MM.1S (cell line): ENCODE results near the gene SRC.

Experiments used
- DNase-seq: peaks from one replicate; pipeline ENCODE4 v3.0.0-alpha.2; 2015
- H2AFZ ChIP-seq: fragments of 300-600 bp; sonication (generic); 2 replicates; pipeline ENCODE4 v1.6.0; 2016; ENCODE audit warnings: antibody characterized with exemption, low read length
- H3F3A ChIP-seq: fragments of 300-600 bp; sonication (generic); 2 replicates; pipeline ENCODE4 v1.6.1; 2016; ENCODE audit warnings: mild to moderate bottlenecking, antibody characterized with exemption, low read length, moderate library complexity, mixed read lengths; ENCODE audit not compliant: insufficient read depth
- H3K27ac ChIP-seq: fragments of 300-600 bp; sonication (generic); 2 replicates; pipeline ENCODE4 v1.5.1; 2016; ENCODE audit warnings: mild to moderate bottlenecking, low read length
- H3K27me3 ChIP-seq: fragments of 300-600 bp; sonication (generic); replicated peaks from 2 replicates; pipeline ENCODE4 v1.6.0; 2016; ENCODE audit warnings: low read length; ENCODE audit not compliant: insufficient read depth
- H3K36me3 ChIP-seq: fragments of 300-600 bp; sonication (generic); replicated peaks from 2 replicates; pipeline ENCODE4 v1.6.1; 2016; ENCODE audit warnings: mild to moderate bottlenecking, low read length, mixed read lengths; ENCODE audit not compliant: insufficient read depth
- H3K4me1 ChIP-seq: fragments of 300-600 bp; sonication (generic); 2 replicates; pipeline ENCODE4 v1.6.1; 2016; ENCODE audit warnings: low read length, mixed read lengths
- H3K4me2 ChIP-seq: fragments of 300-600 bp; sonication (generic); 2 replicates; pipeline ENCODE4 v1.6.0; 2016; ENCODE audit warnings: low read depth, low read length
- H3K4me3 ChIP-seq: fragments of 300-600 bp; sonication (generic); 2 replicates; pipeline ENCODE4 v1.5.1; 2016; ENCODE audit warnings: low read length, mixed read lengths
- H3K79me2 ChIP-seq: fragments of 300-600 bp; sonication (generic); 2 replicates; pipeline ENCODE4 v1.6.1; 2016; ENCODE audit warnings: mixed run types, low read length, mixed read lengths
- H3K9ac ChIP-seq: fragments of 300-600 bp; sonication (generic); 2 replicates; pipeline ENCODE4 v1.6.1; 2016; ENCODE audit warnings: low read length, mixed read lengths
- H3K9me2 ChIP-seq: fragments of 300-600 bp; sonication (generic); replicated peaks from 2 replicates; pipeline ENCODE4 v1.6.1; 2016; ENCODE audit warnings: mild to moderate bottlenecking, low read length, mixed read lengths; ENCODE audit not compliant: insufficient read depth
- H3K9me3 ChIP-seq: fragments of 300-600 bp; sonication (generic); replicated peaks from 2 replicates; pipeline ENCODE4 v1.6.1; 2016; ENCODE audit warnings: mild to moderate bottlenecking, low read length, mixed read lengths; ENCODE audit not compliant: insufficient read depth
- H4K20me1 ChIP-seq: fragments of 300-600 bp; sonication (generic); 2 replicates; pipeline ENCODE4 v1.6.1; 2016; ENCODE audit warnings: mild to moderate bottlenecking, low read length, moderate library complexity, mixed read lengths; ENCODE audit not compliant: insufficient read depth
- EZH2 ChIP-seq: fragments of 300-600 bp; sonication (generic); optimal IDR thresholded peaks from 2 replicates; pipeline ENCODE3; 2017; ENCODE audit warnings: low read depth, mild to moderate bottlenecking, antibody characterized with exemption, low read length, mixed read lengths
- EZH2phosphoT487 ChIP-seq: fragments of 300-600 bp; sonication (generic); IDR thresholded peaks from 2 replicates; pipeline ENCODE4 v1.6.1; 2018; ENCODE audit warnings: antibody characterized with exemption, low read length
- TF ChIP-seq, protein P1 (sequence below): fragments of 300-600 bp; sonication (generic); IDR thresholded peaks from 2 replicates; pipeline ENCODE4 v1.5.1; 2016; ENCODE audit warnings: antibody characterized with exemption, low read length, mixed read lengths

Gene SRC

DNA sequence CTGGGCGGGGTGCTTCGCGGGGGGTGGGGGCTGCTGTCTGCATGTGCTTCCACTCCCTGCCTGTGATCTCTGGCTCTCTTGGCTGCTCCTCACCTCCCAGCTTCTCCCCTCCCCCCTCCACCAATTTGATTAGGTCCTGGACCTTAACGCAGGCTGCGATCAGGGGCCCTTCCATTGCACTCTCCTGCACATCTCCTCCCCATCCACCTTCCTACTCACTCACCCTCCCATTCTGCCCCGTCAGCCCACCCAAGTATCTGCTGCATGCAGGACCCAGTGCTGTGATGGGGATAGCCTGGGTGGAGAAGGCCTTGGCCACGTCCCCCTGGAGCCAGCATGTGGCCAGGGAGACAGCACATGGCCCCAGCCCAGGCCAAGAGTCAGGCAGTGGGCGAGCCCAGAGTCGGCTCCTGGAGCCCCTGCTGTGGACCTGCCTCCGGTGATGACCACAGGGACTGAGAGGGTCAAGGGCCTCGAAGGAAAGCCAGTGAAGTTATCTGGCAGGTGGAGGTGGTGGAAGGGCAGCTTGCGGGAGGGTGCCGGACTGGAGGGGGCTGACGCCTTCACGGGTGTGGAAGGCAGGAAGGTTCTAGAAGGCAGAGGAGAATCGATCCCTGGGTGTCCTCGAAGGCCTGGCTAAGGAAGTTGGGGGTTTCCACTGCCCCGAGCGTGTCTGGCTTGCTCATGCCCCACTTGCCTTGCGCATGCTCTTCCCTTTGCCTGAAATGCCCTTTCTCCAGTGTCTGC is 40.7 kb downstream of the SRC start:
- Histone ChIP-seq H3K9me2 (no peaks in the 10 kb centered on the region), H3K9ac (no peak overlapping the region), H3K27me3 (no peaks in the 10 kb centered on the region), H3F3A (no peaks in the 10 kb centered on the region), H3K4me2 (no peak overlapping the region), H4K20me1 (no peaks in the 10 kb centered on the region), H3K27ac (no peak overlapping the region), H3K36me3 (no peaks in the 10 kb centered on the region), H3K4me1 (0 out of 2 replicates have a peak, but pooled peaks cover 3% of the 10 kb centered on the region), H3K4me3 (no peak overlapping the region), H2AFZ (no peak overlapping the region), H3K79me2 (no peaks in the 10 kb centered on the region), H3K9me3 (no peaks in the 10 kb centered on the region)
- no peak for DNase-seq
- TF ChIP-seq EZH2 = no peak

DNA sequence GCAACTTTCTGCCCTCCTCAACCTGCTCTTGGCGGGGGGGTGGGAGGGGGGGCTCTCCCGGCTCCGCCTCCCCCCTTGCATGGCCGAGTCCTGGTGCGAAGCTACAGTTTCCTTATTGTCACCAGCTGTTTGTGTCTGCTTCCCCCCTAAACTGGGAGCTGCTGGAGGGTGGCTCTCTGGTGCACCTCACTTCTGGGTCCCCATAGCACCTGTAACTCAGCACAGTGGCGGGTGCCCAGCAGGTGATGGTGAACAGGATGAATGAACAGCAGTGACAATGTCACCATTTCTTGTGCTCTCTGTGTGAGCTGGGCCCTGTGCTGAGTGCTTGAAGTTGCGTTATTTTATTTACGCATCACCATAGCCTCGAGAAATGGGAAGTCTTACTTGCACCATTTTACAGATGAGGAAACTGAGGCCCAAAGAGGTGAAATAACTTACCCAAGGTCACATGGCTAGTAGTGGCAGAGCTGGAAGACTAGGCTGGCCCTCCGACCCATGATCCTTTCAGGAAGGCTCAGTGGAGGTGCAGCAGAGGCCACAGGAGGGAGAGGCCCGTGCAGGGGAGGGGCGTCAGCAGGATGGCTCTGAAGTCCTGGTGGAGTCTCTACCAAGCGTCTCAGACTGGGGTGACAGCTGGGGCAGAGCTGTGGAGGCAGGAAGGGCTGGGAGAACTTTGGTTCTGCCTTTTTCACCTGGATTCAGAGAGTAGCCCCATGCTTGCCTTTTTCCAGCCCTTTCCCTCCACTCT is 41.8 kb downstream of the SRC start:
- H3K9me3 ChIP-seq = no peaks in the 10 kb centered on the region
- no peaks in the 10 kb centered on the region for H3K27me3 ChIP-seq
- no peak overlapping the region for H3K9ac ChIP-seq
- H3K4me1 ChIP-seq = 0 out of 2 replicates have a peak, but pooled peaks cover 3% of the 10 kb centered on the region
- no peaks in the 10 kb centered on the region for H3K9me2 ChIP-seq
- no peak overlapping the region for H2AFZ ChIP-seq
- H3K27ac ChIP-seq = no peak overlapping the region
- H3K4me3 ChIP-seq = no peak overlapping the region
- no peak for TF ChIP-seq EZH2phosphoT487
- TF ChIP-seq, protein P1, sequence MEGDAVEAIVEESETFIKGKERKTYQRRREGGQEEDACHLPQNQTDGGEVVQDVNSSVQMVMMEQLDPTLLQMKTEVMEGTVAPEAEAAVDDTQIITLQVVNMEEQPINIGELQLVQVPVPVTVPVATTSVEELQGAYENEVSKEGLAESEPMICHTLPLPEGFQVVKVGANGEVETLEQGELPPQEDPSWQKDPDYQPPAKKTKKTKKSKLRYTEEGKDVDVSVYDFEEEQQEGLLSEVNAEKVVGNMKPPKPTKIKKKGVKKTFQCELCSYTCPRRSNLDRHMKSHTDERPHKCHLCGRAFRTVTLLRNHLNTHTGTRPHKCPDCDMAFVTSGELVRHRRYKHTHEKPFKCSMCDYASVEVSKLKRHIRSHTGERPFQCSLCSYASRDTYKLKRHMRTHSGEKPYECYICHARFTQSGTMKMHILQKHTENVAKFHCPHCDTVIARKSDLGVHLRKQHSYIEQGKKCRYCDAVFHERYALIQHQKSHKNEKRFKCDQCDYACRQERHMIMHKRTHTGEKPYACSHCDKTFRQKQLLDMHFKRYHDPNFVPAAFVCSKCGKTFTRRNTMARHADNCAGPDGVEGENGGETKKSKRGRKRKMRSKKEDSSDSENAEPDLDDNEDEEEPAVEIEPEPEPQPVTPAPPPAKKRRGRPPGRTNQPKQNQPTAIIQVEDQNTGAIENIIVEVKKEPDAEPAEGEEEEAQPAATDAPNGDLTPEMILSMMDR = no peak
- H3K4me2 ChIP-seq = no peak overlapping the region
- no peaks in the 10 kb centered on the region for H3K79me2 ChIP-seq
- no peak for DNase-seq
- H4K20me1 ChIP-seq = no peaks in the 10 kb centered on the region
- H3K36me3 ChIP-seq = no peaks in the 10 kb centered on the region
- H3F3A ChIP-seq = no peaks in the 10 kb centered on the region

DNA sequence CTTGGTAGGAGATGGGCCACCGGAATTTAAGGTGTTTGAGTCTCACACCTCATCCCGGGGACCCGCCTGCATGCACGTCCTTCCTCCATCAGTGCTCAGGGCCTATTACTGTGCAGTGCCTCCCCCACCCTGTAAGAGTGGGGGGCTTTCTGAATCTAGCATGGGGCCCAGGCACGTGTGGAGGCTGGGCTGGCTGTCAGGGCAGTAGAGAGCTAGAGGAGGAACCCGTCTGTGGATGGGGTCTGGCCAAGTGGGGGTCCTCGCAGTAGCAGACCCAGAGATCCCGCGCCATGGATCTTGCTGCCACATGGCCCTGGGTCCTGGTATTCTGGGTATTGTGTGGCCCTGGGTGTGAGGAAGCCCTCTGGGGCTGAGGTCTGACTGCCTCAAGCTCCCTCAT is 42.9 kb downstream of the SRC start:
- Histone ChIP-seq H3K27me3 (no peaks in the 10 kb centered on the region), H3K9me2 (no peaks in the 10 kb centered on the region), H3K79me2 (no peaks in the 10 kb centered on the region), H3K4me3 (no peak overlapping the region), H4K20me1 (no peaks in the 10 kb centered on the region), H3K36me3 (no peaks in the 10 kb centered on the region), H3F3A (no peaks in the 10 kb centered on the region), H2AFZ (no peak overlapping the region), H3K4me2 (no peak overlapping the region), H3K4me1 (0 out of 2 replicates have a peak, but pooled peaks cover 3% of the 10 kb centered on the region), H3K27ac (no peak overlapping the region), H3K9me3 (no peaks in the 10 kb centered on the region), H3K9ac (no peak overlapping the region)
- DNase-seq = no peak
- TF ChIP-seq EZH2 (no peak), EZH2phosphoT487 (no peak)
- TF ChIP-seq, protein P1 = no peak
